ENCODE data around the gene LKAAEAR1. TPM values are rescaled to one million over a fixed set of nuclear protein-coding genes. Genes with fewer than 3 reads are reported as not detected.

LKAAEAR1 gene
- total and polyA plus RNA-seq, 7 donors, result 0.19 to 1.5 TPM; not detected in 5

GRCh38 chr20:64076061-64076997 is 7.9 kb downstream of the LKAAEAR1 start:
- 87 to 91% methylated on average over 22 of the region's 22 CpGs for WGBS, 2 donors
- H3K9me3 ChIP-seq, result no peaks in the 10 kb centered on the region
- peaks cover 0 to 26% (median 6%) of the 10 kb centered on the region in 4 donors for H3K36me3 ChIP-seq
- H3K27me3 ChIP-seq, result no peaks in the 10 kb centered on the region
- H3K4me3 ChIP-seq, result peak overlapping the region in 2 of 4 donors; percentile 77 to 85
- peaks cover 0 to 16% (median 15%) of the 10 kb centered on the region in 4 donors for H3K4me1 ChIP-seq
- no peak for DNase-seq
- H3K27ac ChIP-seq, result no peak overlapping the region
- no peak for TF ChIP-seq EP300 (IDR thresholded peaks at IDR 0.05)
- no peak for TF ChIP-seq POLR2A (IDR thresholded peaks at IDR 0.05)
- no peak for TF ChIP-seq POLR2AphosphoS5 (IDR thresholded peaks at IDR 0.05)
- TF ChIP-seq, protein P1, sequence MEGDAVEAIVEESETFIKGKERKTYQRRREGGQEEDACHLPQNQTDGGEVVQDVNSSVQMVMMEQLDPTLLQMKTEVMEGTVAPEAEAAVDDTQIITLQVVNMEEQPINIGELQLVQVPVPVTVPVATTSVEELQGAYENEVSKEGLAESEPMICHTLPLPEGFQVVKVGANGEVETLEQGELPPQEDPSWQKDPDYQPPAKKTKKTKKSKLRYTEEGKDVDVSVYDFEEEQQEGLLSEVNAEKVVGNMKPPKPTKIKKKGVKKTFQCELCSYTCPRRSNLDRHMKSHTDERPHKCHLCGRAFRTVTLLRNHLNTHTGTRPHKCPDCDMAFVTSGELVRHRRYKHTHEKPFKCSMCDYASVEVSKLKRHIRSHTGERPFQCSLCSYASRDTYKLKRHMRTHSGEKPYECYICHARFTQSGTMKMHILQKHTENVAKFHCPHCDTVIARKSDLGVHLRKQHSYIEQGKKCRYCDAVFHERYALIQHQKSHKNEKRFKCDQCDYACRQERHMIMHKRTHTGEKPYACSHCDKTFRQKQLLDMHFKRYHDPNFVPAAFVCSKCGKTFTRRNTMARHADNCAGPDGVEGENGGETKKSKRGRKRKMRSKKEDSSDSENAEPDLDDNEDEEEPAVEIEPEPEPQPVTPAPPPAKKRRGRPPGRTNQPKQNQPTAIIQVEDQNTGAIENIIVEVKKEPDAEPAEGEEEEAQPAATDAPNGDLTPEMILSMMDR (IDR thresholded peaks at IDR 0.05), result no peak
- intact Hi-C loops (cut with DNase I), result no loop called here

DNA sequence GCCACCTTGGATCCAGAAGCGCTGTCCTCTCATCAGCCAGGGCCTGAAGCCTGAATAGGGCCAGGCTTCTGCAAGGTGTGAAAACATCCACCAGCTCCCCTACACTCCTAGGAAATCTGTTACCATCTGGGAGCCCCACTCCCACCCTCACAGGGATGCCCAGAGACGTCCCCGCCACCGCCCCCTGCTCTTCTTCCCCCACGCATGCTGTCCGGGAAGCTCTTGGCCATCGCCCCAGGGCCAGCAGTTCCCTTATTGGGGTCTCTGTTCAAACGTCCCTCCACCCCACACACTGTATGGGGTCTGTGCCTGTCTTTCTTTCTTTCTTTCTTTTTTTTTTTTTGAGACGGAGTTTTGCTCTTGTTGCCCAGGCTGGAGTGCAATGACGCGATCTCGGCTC is 8.6 kb downstream of the LKAAEAR1 start:
- H3K27ac ChIP-seq, result no peak overlapping the region
- no peaks in the 10 kb centered on the region for H3K9me3 ChIP-seq
- no peak for DNase-seq
- WGBS, 2 donors, result 91 to 92% methylated on average over 12 of the region's 12 CpGs
- intact Hi-C loops (cut with DNase I), result no loop called here
- peaks cover 0 to 16% (median 15%) of the 10 kb centered on the region in 4 donors for H3K4me1 ChIP-seq
- no peak overlapping the region for H3K4me3 ChIP-seq
- H3K36me3 ChIP-seq, result peaks cover 0 to 27% (median 6%) of the 10 kb centered on the region in 4 donors
- no peaks in the 10 kb centered on the region for H3K27me3 ChIP-seq
- TF ChIP-seq POLR2AphosphoS5 (IDR thresholded peaks at IDR 0.05) (no peak), EP300 (IDR thresholded peaks at IDR 0.05) (no peak), POLR2A (IDR thresholded peaks at IDR 0.05) (no peak)
- TF ChIP-seq, protein P1 (IDR thresholded peaks at IDR 0.05), result no peak

DNA sequence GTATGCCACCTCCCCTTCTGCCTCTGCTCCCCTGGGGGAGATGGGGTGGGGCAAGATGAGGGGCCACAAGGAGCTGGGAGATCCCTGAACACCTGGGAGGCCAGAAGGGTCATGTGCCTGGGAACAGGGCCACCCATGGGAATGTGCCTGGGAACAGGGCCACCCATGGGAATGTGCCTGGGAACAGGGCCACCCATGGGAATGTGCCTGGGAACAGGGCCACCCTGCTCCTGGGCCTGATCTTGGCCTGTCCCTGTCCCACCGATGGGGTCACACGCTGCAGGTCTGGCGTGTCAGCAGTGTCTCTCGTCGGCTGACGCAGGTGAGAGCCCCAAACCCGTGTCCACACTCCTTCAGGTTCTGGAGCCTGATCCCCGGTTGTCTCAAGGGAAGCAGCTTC is 9.2 kb downstream of the LKAAEAR1 start:
- Histone ChIP-seq H3K27ac (no peak overlapping the region), H3K4me1 (peaks cover 0 to 16% (median 15%) of the 10 kb centered on the region in 4 donors), H3K36me3 (peaks cover 0 to 33% (median 6%) of the 10 kb centered on the region in 4 donors), H3K27me3 (no peaks in the 10 kb centered on the region), H3K9me3 (no peaks in the 10 kb centered on the region), H3K4me3 (no peak overlapping the region)
- TF ChIP-seq POLR2AphosphoS5 (IDR thresholded peaks at IDR 0.05), result no peak
- TF ChIP-seq POLR2A (IDR thresholded peaks at IDR 0.05), result no peak
- TF ChIP-seq EP300 (IDR thresholded peaks at IDR 0.05), result no peak
- TF ChIP-seq, protein P1 (IDR thresholded peaks at IDR 0.05), result no peak
- DNase-seq, result no peak
- 93 to 94% methylated on average over 8 of the region's 8 CpGs for WGBS, 2 donors
- intact Hi-C loops (cut with DNase I), result no loop called here

DNA sequence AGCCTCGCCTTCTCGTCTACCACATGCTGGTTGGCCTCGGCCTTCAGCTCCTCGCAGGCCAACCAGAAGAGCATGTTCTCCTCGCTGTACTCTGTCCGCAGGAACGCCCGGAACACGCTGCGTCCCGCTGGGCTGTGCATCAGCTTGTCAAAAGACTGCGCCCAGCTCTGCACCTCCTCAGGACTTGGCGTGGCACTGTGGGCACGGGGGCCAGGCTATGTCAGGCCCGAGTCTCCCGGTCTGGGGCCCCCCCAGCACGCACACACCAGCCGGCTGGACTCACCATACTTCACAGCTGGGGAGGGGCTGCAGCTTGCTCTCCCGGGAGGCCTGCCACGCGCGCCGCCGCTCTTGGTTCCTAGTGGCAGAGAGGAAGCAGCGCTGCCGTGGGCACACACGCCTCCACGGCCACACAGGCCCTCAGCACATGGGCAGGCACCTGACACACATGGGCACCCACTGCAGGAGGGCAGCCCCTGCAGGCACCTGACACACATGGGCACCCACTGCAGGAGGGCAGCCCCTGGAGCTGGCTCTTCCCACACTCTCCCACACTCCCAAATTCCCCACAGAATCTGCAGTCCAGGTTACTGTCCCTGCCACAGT is 9.9 kb downstream of the LKAAEAR1 start:
- Histone ChIP-seq H3K27ac (no peak overlapping the region), H3K9me3 (no peaks in the 10 kb centered on the region), H3K27me3 (no peaks in the 10 kb centered on the region), H3K36me3 (peaks cover 0 to 34% (median 6%) of the 10 kb centered on the region in 4 donors), H3K4me1 (peaks cover 0 to 13% (median 11%) of the 10 kb centered on the region in 4 donors), H3K4me3 (no peak overlapping the region)
- TF ChIP-seq, protein P1 (IDR thresholded peaks at IDR 0.05), result no peak
- no peak for TF ChIP-seq EP300 (IDR thresholded peaks at IDR 0.05)
- no peak for TF ChIP-seq POLR2AphosphoS5 (IDR thresholded peaks at IDR 0.05)
- TF ChIP-seq POLR2A (IDR thresholded peaks at IDR 0.05), result no peak
- intact Hi-C loops (cut with DNase I), result no loop called here
- DNase-seq, result no peak
- WGBS, 2 donors, result 91 to 96% methylated on average over 28 of the region's 28 CpGs
